ENCODE results near the gene STK32B.

DNA sequence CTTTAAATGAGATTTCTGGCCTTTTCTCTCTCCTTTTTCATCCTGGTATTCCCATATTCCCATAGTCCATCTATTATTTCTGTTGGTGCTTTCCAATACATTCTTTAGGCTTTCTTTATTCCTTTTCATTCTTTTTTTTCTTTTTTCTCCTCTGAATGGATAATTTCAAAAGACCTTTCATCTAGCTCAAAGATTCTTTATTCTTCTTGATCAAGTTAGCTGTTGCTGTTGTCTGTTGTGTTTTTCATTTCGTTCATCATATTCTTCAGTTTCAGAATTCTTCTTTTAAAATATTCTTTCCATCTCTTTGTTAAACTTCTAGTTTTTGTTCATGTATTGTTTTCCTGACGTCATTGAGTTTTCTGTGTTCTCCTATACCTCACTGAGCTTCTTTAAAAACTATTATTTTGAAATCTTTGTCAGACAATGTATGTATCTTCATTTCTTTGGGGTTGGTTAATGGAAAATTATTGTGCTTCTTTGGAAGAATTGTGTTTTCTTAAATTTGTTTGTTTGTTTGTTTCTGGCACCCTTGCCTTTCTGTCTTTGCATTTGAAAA is 30.2 kb downstream of the STK32B start:
- TF ChIP-seq, protein P1, sequence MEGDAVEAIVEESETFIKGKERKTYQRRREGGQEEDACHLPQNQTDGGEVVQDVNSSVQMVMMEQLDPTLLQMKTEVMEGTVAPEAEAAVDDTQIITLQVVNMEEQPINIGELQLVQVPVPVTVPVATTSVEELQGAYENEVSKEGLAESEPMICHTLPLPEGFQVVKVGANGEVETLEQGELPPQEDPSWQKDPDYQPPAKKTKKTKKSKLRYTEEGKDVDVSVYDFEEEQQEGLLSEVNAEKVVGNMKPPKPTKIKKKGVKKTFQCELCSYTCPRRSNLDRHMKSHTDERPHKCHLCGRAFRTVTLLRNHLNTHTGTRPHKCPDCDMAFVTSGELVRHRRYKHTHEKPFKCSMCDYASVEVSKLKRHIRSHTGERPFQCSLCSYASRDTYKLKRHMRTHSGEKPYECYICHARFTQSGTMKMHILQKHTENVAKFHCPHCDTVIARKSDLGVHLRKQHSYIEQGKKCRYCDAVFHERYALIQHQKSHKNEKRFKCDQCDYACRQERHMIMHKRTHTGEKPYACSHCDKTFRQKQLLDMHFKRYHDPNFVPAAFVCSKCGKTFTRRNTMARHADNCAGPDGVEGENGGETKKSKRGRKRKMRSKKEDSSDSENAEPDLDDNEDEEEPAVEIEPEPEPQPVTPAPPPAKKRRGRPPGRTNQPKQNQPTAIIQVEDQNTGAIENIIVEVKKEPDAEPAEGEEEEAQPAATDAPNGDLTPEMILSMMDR (IDR thresholded peaks at IDR 0.05), result no peak
- TF ChIP-seq POLR2A (IDR thresholded peaks at IDR 0.05), result no peak
